Transverse colon (tissue), 3 donors: ENCODE measurements around the gene OSBPL2.

Experiments
- EP300 ChIP-seq: sonication (generic); formaldehyde crosslinking; IDR thresholded peaks from one replicate; pipeline ENCODE4 v1.6.1; 2017; ENCODE audit warnings: antibody characterized with exemption, low read depth
- POLR2A ChIP-seq: fragments of 450-650 bp; IDR thresholded peaks from one replicate; pipeline ENCODE4 v1.6.1; 2016; ENCODE audit warnings: antibody characterized with exemption, mild to moderate bottlenecking, moderate library complexity
- TF ChIP-seq, protein P1 (sequence below), 5 experiments: fragments of 200-600 bp in 3 of 5; fragments of 450-650 bp in 2 of 5; sonication (generic) in 3 of 5; IDR thresholded peaks; 1 replicate in 2 of 5; 2 replicates in 3 of 5; pipeline ENCODE4 v1.5.1; 2016 to 2017; ENCODE audit warnings: antibody characterized with exemption in 5 of 5, inconsistent platforms in 3 of 5, mild to moderate bottlenecking in 2 of 5, moderate library complexity in 1 of 5

DNA sequence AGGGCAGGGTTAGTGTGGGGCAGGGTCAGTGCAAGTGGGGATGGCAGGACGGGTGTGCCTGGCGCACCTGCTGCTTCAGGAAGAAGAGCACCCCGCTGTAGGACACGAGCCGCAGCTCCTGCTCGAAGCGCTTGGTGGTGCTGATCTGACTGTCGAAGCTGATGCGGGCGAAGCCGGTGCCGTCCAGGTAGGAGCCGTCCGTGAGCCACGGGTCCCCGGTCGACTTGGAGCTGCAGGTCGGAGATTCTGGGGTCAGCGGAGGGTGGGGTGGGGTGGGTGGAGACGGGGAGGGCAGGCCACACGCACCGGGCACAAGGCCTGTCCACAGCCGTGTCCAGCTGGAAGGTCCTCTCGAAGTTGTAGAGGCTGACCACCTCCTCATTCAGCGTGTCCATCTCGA is 74.7 kb downstream of the OSBPL2 start:
- no peak for TF ChIP-seq POLR2A
- TF ChIP-seq, protein P1, sequence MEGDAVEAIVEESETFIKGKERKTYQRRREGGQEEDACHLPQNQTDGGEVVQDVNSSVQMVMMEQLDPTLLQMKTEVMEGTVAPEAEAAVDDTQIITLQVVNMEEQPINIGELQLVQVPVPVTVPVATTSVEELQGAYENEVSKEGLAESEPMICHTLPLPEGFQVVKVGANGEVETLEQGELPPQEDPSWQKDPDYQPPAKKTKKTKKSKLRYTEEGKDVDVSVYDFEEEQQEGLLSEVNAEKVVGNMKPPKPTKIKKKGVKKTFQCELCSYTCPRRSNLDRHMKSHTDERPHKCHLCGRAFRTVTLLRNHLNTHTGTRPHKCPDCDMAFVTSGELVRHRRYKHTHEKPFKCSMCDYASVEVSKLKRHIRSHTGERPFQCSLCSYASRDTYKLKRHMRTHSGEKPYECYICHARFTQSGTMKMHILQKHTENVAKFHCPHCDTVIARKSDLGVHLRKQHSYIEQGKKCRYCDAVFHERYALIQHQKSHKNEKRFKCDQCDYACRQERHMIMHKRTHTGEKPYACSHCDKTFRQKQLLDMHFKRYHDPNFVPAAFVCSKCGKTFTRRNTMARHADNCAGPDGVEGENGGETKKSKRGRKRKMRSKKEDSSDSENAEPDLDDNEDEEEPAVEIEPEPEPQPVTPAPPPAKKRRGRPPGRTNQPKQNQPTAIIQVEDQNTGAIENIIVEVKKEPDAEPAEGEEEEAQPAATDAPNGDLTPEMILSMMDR (IDR thresholded peaks at IDR 0.05), result no peak
- no peak for TF ChIP-seq EP300
